ENCODE results near the gene KIAA1671.

- TF ChIP-seq POLR2A (IDR thresholded peaks at IDR 0.05) (no peak), POLR2AphosphoS5 (IDR thresholded peaks at IDR 0.05) (no peak), CTCF (IDR thresholded peaks at IDR 0.05) (no peak)
Measured at GRCh38 chr22:24950272-24950902, 2.1 kb upstream of the KIAA1671 start.
